DND-41 (cell line): ENCODE data around the gene CHMP6.

ENCODE experiments used
- EZH2 ChIP-seq: IDR thresholded peaks from 3 replicates; pipeline ENCODE4 v1.6.1; 2012; ENCODE audit warnings: borderline replicate concordance, low read depth, mild to moderate bottlenecking, moderate library complexity, low read length, inconsistent platforms; ENCODE audit not compliant: severe bottlenecking
- TF ChIP-seq, protein P1 (sequence below): IDR thresholded peaks from 2 replicates; pipeline ENCODE4 v1.5.1; 2012; ENCODE audit warnings: borderline replicate concordance, low read length, moderate library complexity, mild to moderate bottlenecking; ENCODE audit not compliant: poor library complexity, severe bottlenecking; ENCODE audit errors: extremely low read depth

DNA sequence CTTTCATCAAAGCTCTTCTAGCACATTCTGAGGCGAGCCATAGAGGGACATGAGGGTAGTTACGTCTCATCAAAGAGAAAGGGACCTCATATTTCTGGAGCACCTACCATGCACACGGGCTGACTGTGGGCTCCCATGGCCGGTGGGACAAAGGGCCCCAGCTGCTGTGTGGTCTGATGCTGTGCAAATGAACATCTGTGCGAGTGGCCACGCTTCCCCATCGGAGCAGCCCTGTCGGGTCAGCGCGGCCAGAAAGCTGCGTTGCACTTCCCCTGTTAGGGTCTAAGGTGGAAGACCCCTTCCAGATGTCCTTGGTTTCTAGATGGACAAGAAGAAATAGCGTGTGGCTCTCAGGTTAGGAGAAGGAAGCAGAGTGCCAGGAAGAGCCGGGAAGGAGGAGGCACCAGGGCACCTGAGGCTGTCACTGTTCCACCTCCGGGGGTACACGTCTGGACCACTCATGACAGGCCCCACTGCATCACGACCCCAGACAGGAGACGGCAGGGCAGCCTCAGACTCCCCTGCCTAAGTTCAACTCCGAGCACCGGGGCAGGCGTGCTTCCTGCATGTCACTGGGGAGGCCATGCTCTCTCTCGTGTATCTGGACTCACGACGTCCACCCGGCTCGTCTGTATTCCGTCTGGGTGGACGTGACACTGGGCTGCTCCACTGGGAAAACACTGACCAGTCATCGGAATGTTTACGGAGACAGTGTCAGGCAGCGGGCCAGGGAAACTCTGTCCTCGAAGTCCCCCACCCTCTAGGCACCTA lies 34.8 kb downstream of the CHMP6 start:
- TF ChIP-seq, protein P1, sequence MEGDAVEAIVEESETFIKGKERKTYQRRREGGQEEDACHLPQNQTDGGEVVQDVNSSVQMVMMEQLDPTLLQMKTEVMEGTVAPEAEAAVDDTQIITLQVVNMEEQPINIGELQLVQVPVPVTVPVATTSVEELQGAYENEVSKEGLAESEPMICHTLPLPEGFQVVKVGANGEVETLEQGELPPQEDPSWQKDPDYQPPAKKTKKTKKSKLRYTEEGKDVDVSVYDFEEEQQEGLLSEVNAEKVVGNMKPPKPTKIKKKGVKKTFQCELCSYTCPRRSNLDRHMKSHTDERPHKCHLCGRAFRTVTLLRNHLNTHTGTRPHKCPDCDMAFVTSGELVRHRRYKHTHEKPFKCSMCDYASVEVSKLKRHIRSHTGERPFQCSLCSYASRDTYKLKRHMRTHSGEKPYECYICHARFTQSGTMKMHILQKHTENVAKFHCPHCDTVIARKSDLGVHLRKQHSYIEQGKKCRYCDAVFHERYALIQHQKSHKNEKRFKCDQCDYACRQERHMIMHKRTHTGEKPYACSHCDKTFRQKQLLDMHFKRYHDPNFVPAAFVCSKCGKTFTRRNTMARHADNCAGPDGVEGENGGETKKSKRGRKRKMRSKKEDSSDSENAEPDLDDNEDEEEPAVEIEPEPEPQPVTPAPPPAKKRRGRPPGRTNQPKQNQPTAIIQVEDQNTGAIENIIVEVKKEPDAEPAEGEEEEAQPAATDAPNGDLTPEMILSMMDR: no peak
- no peak for TF ChIP-seq EZH2
